Heart left ventricle (tissue), 13 donors: ENCODE measurements around the gene GPR141.

ENCODE experiments used
- CTCF ChIP-seq, 12 donors: fragments of 200-600 bp; sonication (generic) in 4 of 12; IDR thresholded peaks; one replicate each; pipeline versions ENCODE4 v1.5.0 to v1.8.0; 2018 to 2022; ENCODE audit warnings: antibody characterized with exemption in 12 of 12, mild to moderate bottlenecking in 5 of 12
- POLR2A ChIP-seq, 2 donors: fragments of 450-650 bp; IDR thresholded peaks; one replicate each; pipeline ENCODE4 v1.6.1; 2017; ENCODE audit warnings: antibody characterized with exemption in 2 of 2, mild to moderate bottlenecking in 2 of 2, moderate library complexity in 2 of 2
- donor health status: ischemic (EF 13 %, LVEDD 7.1; RV severe dilation, severe dysfunction).
- donor health status: DM: no; HTN: yes; CAD: no.
- donor health status: DM: no; HTN: no; CAD: no.
- donor health status: ischemic (EF 25% LVEDD 6.9; RV normal size, moderate dysfunction).
- donor health status: ischemic (EF 25% LVEDD 5.7; RV mildly dilated, moderate dysfunction).
- donor health status: ischemic (EF 35%, LVEDD 5.7; RV mildly dilated, moderate dysfunction).
- donor health status: nonischemic (EF 11% LVEDD 7.7; RV severe dilation, severe dysfunction).
- donor health status: DM: yes; HTN: yes; CAD: no.
- donor health status: PGD.
- donor health status: ischemic (EF 29% LVEDD 5.4; RV normal size, mild dysfunction).
- donor health status: nonischemic (EF 23%, LVEDD 6.1; RV moderate dilation, normal function).

- TF ChIP-seq CTCF (IDR thresholded peaks at IDR 0.05) (no peak), POLR2A (IDR thresholded peaks at IDR 0.05) (no peak)
Measured at GRCh38 chr7:37701769-37702168, 18.2 kb downstream of the GPR141 start.
